CMK (cell line): ENCODE data around the gene CIRBP.
A peak's percentile ranks its signal among the peaks of the same experiment; 100 is the strongest.

Experiments
- DNase-seq: peaks from one replicate; pipeline ENCODE4 v3.0.0-alpha.2; 2010; ENCODE audit warnings: low read depth

Gene CIRBP

GRCh38 chr19:1269065-1269477 lies at the start of gene CIRBP:
TSS of gene CIRBP (plus strand) at chr19:1269332. CDS start at chr19:1270934, 1,602 bp downstream.
- DNase-seq: peak; percentile 98

- DNase-seq: no peak
Observed at GRCh38 chr19:1219786-1220476, 49.2 kb upstream of the CIRBP start.

GRCh38 chr19:1220477-1220930 lies 48.6 kb upstream of the CIRBP start:
- DNase-seq: no peak

- no peak for DNase-seq
Observed at GRCh38 chr19:1220976-1221903, 47.9 kb upstream of the CIRBP start.

- DNase-seq: no peak
Observed at GRCh38 chr19:1221904-1222255, 47.3 kb upstream of the CIRBP start.

- DNase-seq: no peak
Observed at GRCh38 chr19:1222394-1222793, 46.7 kb upstream of the CIRBP start.

GRCh38 chr19:1223018-1223855 lies 45.9 kb upstream of the CIRBP start:
- no peak for DNase-seq

- no peak for DNase-seq
Observed at GRCh38 chr19:1224047-1224825, 44.9 kb upstream of the CIRBP start.

- DNase-seq: no peak
Observed at GRCh38 chr19:1224847-1225246, 44.3 kb upstream of the CIRBP start.

GRCh38 chr19:1225440-1226226 lies 43.5 kb upstream of the CIRBP start:
- DNase-seq: no peak

- DNase-seq: no peak
Observed at GRCh38 chr19:1226227-1226518, 43.0 kb upstream of the CIRBP start.

- DNase-seq: no peak
Observed at GRCh38 chr19:1226522-1227303, 42.4 kb upstream of the CIRBP start.

- no peak for DNase-seq
Observed at GRCh38 chr19:1227304-1228054, 41.7 kb upstream of the CIRBP start.

- DNase-seq: no peak
Observed at GRCh38 chr19:1228161-1228957, 40.8 kb upstream of the CIRBP start.

- DNase-seq: no peak
Observed at GRCh38 chr19:1229056-1229923, 39.8 kb upstream of the CIRBP start.

- DNase-seq: no peak
Observed at GRCh38 chr19:1229924-1230782, 39.0 kb upstream of the CIRBP start.
